Measurements from ENCODE around the gene TMEM108.

The TMEM108 gene

DNA sequence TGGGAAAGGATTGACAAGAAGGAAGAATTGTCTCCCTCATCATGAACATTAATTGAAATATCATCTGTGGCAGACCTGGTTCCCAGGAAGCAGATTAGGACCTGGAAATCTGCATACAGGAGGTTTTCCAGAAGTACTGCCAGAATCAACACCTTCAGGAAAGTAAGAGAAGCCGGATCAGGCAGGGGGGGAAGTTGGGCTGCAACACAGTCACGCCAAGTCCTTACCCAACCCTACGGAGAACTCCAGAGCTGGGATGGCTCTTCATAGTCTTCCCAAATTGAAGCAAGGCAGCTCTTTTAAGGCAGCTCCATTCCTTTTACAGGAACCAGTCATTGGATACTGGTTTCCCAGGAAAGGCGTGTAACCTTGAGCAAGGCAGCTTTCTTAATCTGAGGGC, 326.5 kb downstream of the TMEM108 start:
- DNase-seq, result no peak

DNA sequence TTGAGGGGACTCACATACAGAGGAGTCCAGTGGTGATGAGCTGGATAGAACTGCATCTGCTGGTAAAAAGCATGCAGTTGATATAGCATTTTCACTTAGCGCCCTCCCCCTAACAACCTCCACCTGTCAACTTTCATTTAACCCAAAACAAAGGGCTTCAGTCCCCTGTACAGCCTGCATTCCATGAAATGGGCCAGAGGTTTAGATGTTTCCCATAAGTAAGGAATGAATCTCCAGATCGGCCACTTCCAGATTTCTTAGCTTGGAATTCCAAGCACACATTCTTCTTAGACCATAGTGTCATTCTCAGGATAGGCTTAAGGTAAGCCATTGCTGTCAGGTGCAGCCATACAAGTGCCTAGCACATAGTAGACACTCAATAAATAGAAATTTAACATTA, 328.7 kb downstream of the TMEM108 start:
- no peak for DNase-seq

DNA sequence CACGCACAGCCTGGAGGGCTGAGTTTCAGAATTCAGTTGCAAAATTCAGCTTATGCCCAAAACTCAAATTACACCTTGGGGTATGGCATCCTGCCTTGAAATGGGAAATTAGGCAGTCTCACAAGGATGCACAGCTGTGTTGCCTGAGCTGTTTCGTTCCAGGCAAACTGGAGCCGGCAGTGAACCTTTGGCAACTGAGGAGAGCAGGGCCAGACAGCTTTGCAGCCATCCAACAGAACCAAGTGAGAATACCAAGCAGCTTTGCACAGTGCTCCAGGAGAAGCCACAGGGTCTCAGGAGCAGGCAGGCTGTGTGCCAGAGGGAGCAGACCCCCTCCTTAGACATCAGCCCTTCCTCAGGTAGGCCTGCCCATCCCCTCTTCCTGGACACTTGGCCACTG, 329.2 kb downstream of the TMEM108 start:
- no peak for DNase-seq

DNA sequence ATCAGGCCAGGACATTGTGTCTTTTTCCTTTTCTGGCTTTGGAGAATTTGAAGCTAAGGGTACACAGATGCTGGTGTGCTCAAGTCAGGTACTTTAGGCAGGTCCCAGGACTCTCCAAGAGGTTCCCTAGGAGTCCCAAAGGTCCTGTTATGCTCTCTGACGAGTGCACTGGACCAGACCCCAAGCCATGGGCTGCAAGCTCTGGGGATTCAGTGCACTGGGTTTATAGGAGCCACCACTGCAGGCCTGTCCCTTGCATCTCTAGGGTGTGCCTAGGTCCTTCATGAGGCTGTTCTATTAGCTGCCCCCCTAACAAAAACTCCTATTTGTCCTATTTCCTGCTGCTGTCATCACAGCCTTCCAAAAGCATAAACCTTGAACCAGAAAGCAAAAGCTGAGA, 329.8 kb downstream of the TMEM108 start:
- no peak for DNase-seq

DNA sequence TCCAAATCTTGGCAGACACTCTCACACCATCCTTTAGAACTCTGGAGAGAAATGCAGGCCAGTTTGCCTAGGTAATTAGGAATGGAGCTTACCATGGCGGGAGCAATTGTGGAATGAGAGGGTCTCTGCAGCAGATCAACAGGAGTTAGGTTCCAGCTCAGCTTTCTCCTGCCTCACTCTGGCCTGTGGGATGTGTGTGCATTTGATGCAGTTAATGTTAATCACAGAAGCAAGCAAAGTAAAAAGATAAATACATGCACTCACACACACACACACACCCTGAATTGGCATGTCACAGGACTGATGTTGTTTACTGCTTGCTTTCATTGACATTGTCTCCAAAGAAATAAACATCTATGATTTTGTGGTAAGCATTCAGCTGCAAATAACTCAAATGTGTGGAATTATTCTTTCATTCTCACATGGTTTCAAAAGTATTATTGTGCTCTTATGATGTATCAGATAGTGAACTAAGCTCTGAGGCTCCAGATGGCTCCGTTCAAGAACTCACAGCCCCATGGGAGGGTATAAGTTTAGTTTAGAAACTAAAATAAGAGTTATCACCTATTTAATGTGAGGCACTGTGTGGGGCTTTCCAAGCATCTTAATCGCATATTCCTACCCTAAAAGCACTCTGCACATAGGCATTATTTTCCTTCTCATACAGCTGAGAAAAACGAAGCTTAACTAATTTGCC, 330.3 kb downstream of the TMEM108 start:
- DNase-seq, result no peak

DNA sequence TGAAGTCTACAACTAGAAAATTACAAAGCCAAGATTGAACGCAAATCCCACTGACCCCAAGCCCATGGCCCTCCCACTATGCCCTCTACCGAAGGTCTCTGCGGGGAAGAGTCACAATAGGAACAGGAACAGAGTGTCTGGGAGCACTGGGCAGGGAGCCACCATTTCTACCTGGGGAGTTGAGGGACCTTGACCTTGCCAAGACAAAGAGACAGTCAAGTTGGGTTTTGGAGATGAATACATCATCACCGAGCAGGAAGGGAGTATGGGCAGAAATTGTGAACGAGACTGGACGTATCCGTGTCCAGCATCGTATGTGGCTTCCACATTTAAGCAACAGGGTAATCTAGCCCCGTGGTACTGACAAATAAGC, 330.9 kb downstream of the TMEM108 start:
- DNase-seq, result no peak

DNA sequence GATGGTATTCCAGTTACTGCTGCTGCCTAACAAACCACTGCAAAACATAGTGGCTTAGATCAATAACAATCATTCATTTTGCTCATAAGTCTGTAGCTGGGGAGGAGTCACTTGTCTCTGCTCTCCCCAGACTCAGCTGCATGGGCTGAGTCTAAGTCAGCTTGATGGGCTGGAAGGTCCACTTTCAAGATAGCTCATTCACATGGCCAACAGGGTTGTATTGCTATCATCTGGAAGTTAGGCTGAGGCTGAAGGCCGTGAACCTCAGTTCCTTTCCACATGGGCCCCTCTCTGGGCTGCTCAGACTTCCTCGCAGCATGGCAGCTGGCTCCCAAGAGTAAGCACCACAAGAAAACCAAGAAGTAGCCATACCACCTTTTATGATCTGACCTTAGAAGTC, 333.0 kb downstream of the TMEM108 start:
- no peak for DNase-seq

DNA sequence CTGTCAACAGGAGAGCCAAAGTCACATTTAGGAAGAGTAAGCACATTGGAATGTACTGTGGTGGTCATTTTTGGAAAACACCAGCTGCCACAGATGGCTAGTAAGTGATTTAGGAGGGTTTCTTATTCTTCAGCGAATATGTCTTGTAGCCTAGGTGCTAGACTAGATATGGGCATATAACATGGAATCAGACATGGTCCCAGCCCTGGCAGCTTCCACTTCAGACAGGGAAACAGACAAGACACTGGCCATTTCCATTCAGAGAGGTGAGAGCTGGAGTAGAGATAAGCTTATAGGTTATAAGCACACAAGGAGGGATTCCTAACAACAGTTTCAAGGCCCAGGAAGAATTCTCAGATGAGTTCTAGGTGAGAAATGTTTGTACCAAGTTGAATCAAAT, 333.5 kb downstream of the TMEM108 start:
- no peak for DNase-seq

DNA sequence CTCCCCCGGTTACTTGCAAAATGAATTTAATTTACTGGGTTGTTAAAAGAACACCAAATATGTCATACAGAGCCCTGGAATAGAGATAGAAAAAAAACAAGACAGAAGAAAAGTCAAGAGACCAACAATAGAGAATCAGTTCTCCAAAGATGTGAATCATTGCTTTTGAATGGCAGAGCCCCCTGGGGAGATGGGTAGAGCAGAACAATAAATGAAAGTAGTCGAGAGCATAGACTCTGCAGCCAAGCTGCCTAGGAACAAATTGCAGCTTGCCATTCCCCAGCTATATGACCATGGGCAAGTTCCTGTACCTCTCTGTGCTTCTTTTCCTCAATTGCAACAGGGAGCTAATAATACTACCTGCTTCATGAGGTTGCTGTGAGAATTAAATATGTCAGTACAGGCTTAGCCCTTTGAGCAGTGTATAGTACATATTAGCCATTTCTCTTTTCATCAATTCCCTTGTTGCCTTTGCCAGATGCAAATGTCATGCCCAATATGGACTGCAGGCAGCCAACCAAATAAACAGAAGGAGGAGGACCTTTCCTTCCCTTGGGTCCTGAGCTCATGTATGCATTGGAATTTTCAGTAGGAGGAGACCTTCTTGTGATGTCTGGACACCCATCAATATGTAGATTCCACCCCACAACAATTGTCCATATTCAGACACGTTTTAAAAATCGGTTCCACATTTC, 336.7 kb downstream of the TMEM108 start:
- DNase-seq, result no peak

DNA sequence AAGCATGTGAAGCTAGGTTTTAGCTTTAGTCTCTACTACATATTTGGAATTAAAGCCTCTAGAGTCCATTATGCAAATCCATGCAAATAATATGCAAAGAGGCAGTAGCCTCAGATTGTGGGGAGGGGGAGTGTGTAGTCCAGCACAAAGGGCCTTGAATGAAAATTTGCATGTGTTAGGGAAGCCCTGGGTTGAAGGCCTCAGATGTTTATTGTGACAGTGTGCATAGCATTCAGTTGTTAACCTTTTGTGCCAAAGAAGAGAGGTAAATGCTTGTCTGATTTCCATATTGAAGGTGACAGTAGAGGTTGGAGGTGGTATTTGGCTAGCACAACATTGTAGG, 337.2 kb downstream of the TMEM108 start:
- no peak for DNase-seq

DNA sequence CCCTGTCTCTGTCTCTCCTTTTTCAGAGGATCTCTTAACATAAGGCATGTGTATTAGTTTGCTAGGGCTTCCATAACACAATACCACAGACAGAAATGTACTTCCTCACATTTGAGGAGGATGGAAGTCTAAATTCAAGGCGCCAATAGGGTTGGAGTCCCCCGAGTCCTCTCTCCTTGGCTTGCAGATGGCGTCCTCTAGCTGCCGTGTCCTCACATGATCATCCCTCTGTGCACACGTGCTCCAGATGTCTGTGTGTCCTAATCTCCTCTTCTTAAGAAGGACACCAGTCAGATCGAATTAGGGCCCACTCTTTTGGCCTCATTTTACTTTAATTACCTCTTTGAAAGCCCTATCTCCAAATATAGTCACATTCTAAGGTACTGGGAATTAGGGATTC, 338.6 kb downstream of the TMEM108 start:
- DNase-seq, result no peak

DNA sequence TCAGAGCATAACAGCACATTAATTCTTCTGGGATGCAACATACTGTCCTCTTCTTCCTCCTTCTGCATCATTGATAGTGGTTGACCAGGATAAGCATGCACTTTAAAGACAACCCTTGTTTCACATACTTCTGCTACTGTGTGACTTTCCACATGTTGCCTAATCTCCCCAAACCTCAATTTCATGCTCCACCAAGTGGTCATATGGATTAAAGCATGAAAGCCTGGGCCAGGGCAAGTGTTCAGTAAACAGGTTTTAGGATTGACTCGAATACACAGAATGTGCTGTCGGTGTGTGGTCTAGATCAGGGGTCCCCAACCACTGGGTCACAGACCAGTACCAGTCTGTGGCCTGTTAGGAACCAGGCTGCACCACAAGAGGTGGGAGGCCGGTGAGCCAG, 339.2 kb downstream of the TMEM108 start:
- no peak for DNase-seq

DNA sequence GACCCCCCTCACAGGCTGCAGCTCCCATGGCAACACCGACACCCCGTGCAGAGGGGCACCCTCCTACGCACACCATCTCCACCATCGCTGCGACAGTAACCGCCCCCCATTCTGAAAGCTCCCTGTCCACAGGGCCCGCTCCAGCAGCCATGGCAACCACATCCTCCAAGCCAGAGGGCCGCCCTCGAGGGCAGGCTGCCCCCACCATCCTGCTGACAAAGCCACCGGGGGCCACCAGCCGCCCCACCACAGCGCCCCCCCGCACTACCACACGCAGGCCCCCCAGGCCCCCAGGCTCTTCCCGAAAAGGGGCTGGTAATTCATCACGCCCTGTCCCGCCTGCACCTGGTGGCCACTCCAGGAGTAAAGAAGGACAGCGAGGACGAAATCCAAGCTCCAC, 341.7 kb downstream of the TMEM108 start:
- no peak for DNase-seq

DNA sequence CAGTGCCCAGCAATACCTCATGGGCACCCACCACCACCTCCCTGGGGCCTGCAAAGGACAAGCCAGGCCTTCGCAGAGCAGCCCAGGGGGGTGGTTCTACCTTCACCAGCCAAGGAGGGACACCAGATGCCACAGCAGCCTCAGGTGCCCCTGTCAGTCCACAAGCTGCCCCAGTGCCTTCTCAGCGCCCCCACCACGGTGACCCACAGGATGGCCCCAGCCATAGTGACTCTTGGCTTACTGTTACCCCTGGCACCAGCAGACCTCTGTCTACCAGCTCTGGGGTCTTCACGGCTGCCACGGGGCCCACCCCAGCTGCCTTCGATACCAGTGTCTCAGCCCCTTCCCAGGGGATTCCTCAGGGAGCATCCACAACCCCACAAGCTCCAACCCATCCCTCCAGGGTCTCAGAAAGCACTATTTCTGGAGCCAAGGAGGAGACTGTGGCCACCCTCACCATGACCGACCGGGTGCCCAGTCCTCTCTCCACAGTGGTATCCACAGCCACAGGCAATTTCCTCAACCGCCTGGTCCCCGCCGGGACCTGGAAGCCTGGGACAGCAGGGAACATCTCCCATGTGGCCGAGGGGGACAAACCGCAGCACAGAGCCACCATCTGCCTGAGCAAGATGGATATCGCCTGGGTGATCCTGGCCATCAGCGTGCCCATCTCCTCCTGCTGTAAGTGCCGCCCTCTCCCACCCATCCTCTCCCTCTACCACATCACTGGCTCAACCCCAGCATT, 342.5 kb downstream of the TMEM108 start:
- DNase-seq, result no peak

DNA sequence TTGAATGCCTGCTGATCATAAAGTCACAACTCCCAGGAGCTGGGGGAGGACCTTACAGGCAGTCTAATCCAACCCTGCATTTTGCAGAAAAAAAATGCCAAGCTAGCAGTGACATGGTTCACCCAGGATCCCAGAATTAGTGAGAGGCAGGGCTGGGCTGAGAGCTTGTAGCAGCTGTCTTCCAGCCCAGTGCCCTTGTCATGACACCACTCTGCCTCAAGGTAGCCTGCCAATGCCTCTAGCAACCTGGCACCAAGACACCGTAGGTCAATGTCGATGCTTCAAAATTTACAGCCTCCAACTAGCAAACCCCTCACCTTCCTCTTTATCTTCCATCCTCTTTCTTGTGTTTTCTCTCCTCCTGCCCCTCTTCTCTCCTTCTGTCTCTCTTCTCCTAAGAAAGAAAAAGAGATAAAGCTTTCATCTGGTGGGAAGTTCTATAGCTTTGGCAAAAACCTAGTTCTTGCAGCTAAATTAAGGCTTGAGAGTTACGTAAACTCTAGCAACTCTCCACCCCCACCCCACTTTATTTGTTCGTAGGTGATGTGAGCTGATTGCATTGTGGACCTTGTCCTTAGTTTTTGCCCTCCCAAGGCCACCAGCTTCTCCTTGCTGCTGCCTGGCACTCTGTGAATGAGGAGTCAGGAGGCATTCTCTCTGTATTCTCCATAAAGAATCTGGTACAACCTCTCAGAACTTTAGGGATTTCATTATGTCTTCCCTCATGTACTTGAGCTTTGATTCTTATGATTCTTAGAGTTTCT, 343.3 kb downstream of the TMEM108 start:
- no peak for DNase-seq

DNA sequence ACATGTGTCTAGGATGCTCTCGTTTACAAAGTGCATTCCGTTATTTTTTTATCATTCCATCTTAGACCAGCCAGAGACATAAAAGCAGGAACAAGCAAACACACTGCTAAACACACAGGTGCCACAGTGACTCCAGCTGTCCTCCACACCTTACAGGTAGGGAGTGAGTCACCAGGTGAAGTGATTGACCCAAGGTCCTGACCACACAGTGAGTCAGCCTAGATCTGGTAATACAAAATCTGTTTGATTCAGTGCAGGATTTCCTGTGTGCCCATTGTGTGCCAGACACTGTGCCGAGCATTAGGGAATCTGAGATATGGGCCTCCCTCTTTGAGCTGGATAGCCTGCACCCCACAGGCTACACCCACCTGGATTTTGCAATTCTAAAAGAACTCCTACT, 345.0 kb downstream of the TMEM108 start:
- DNase-seq, result no peak

DNA sequence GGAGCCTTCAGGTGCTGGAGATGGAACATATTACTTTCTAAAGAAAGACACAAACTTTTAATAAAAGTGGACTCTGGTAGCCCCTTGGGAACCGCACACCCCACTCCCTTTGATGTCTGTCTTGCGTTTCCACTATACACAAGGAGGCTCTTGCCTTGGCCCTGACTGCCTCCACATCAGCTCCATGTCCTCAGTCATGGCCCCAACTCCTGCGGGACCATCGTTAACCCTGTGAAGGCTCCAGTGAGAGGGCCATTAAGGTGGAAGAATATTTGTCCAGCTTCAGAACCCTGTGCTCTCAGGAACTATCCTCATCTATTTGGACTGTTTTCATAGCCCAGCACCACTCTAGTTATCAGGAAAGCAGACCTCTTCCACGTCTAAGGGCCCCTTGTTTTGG, 345.6 kb downstream of the TMEM108 start:
- no peak for DNase-seq

DNA sequence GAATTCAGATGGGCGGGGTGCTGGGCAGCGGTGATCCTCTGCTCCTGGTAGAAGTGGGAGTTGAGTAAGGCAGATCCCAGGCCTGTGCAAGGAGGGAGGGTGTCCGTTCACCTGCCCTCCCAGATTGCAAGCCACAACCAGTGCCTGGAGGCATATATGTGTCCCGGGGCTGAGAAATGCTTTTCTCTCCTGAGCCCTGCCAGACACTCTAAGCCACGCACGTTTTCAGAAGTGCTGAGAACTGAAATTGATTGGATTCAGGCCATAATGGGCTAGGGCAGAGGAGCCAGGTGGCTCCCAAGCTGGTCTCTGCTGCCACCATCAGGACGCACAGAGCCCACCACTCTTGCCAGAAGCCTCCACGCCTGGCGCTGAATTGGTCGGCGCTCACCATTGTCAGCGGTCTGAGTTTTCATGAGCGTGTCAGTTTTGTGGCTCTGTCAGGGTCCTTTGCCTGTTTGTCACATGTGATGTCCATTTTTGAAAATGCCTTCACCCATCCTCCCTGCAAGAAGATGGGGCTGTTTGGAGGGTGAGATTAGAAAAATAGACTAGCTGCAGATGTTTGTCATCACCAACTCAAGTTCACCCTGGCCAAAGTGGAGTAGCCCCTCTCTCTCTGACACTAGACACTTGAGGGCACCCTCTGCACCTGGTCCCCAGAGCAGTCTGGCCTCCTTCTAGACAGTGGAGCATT, 346.3 kb downstream of the TMEM108 start:
- DNase-seq, result peak in 1 of 5 experiments; percentile 40

DNA sequence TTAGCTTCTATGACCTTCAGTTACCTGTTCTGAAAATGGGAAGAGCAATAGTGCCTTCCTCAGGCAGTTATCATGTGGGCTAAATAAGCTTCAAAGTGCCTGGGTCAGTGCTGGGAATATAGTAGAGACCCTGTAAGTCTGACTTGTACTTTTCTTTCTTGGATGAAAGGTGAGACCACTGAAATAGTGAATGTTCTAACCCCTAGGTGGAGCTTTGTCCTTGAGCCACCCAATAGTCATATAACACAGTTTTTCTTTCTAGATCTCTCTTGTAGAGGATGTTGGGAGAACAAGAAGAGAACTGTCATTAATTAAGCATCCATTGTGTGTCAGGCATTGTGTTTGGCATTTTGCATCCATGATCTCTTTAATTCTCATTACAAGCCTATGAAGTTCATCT, 348.7 kb downstream of the TMEM108 start:
- DNase-seq, result no peak

DNA sequence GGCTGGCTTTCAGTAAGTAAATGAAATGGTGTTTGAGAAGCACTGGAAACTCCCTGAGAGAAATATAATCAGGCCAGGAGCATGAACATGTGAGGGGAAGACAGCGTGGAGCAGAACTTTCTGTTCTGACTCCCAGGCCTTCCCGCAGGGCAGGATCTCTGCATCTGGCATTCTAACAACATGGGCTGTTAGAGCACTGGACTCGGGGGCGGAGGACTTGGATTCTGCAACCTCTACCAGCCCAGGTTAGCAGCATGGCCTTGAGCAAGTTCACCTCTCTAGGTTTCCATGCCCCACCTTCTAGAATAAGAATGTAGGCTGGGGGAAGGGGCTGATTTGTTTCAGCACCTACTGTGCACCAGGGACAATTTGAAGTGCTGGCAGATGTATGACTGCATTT, 349.1 kb downstream of the TMEM108 start:
- DNase-seq, result no peak

DNA sequence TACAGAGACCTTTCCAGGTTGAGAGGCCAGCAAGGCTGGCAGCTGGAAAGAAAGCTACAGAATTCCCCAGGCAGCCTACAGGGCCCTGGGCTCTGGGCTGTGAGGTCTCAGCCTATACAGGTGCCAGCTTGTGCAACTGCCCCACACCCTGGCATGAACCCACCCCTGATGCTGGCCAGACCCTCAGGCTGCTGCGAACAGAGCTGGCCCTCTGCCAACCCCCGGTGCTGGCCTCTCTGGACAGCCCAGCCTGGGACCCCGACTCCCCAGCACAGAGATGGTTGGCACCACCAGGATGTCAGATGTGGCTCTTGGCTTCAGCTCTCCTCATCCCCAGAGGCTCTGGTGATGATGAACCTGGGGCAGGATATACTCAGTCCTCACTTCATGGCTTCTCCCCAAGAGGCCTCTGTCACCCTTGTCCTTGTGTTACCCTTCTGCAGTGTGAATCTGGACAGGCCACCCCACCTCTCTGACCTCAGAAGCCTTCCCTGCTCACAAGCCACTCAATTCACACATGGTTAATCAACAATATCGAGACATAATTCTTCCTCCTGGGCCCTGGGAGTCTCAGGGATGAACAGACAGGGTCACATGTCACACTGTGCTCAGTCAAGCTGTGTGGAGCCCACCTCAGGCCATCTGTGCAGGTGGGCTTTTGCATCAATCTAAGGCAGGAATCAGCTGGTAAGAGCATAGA, 350.7 kb downstream of the TMEM108 start:
- no peak for DNase-seq

DNA sequence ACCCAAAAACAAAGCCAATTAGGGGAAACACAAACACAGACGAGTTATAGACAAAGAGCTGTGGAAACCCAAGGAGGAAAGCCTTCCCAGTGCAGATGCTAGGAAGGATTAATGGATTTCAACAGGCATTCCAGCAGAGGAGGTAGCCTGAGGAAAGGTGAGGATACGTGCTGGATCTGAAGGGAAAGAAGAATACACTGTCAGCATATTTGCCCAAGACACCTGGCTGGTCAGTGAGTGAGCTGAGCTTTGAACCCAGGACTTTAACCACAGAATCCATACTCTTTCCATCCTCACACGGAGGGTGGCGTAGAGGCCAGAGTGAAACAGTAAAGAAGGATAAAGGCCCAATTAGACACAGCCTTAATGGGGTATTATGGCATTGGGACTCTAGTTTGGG, 352.5 kb downstream of the TMEM108 start:
- DNase-seq, result no peak

Data from T-helper 2 cell (primary cell).